Astrocyte (in vitro differentiated cells and primary cell): ENCODE results near the gene ST6GALNAC2. TPM values are rescaled to one million over a fixed set of nuclear protein-coding genes. Genes with fewer than 3 reads are reported as not detected.

Experiments used
- DNase-seq: peaks from one replicate; pipeline ENCODE4 v3.0.0-alpha.2; 2010; ENCODE audit warnings: low read depth
- FAIRE-seq: peaks from 2 replicates; lab custom pipeline; 2011; peaks lifted over from hg19 to GRCh38; lab: Jason Lieb, UNC
- H2AFZ ChIP-seq: 2 replicates; pipeline ENCODE4 v1.6.0; 2012; ENCODE audit warnings: low read depth, low read length, inconsistent platforms
- H3K27ac ChIP-seq: 2 replicates; pipeline ENCODE4 v1.5.1; 2011; ENCODE audit warnings: low read depth, low read length, inconsistent platforms
- H3K27me3 ChIP-seq: 2 replicates; pipeline ENCODE4 v1.6.0; 2011; ENCODE audit warnings: low read length, inconsistent platforms; ENCODE audit not compliant: insufficient read depth
- H3K36me3 ChIP-seq: 2 replicates; pipeline ENCODE4 v1.5.1; 2011; ENCODE audit warnings: low read length, inconsistent platforms; ENCODE audit not compliant: insufficient read depth
- H3K4me1 ChIP-seq: 2 replicates; pipeline ENCODE4 v1.5.1; 2011; ENCODE audit warnings: low read length, inconsistent platforms; ENCODE audit not compliant: insufficient read depth
- H3K4me2 ChIP-seq: 2 replicates; pipeline ENCODE4 v1.6.0; 2012; ENCODE audit warnings: low read length, inconsistent platforms
- H3K4me3 ChIP-seq: 2 replicates; pipeline ENCODE4 v1.5.1; 2011; ENCODE audit warnings: low read depth, mild to moderate bottlenecking, low read length, inconsistent platforms; ENCODE audit not compliant: insufficient read depth
- H3K79me2 ChIP-seq: 2 replicates; pipeline ENCODE4 v1.6.0; 2012; ENCODE audit warnings: mild to moderate bottlenecking, low read length, inconsistent platforms; ENCODE audit not compliant: insufficient read depth
- H3K9ac ChIP-seq: 2 replicates; pipeline ENCODE4 v1.6.0; 2012; ENCODE audit warnings: mild to moderate bottlenecking, low read length, inconsistent platforms
- H3K9me3 ChIP-seq: 2 replicates; pipeline ENCODE4 v1.5.1; 2012; ENCODE audit warnings: low read depth, mild to moderate bottlenecking, low read length, inconsistent platforms; ENCODE audit not compliant: insufficient read depth
- H4K20me1 ChIP-seq: 2 replicates; pipeline ENCODE4 v1.6.0; 2012; ENCODE audit warnings: low read length, inconsistent platforms; ENCODE audit not compliant: insufficient read depth
- H3K27ac Mint-ChIP-seq: one replicate; pipeline ENCODE4 v1.8.0; 2021; ENCODE audit warnings: mild to moderate bottlenecking, mixed read lengths; ENCODE audit not compliant: unreplicated experiment
- H3K27me3 Mint-ChIP-seq: one replicate; pipeline ENCODE4 v1.8.0; 2021; ENCODE audit warnings: low read depth, mixed read lengths; ENCODE audit not compliant: unreplicated experiment
- H3K36me3 Mint-ChIP-seq: one replicate; pipeline ENCODE4 v1.8.0; 2021; ENCODE audit warnings: low read depth, mixed read lengths; ENCODE audit not compliant: unreplicated experiment
- H3K4me1 Mint-ChIP-seq: one replicate; pipeline ENCODE4 v1.8.0; 2021; ENCODE audit warnings: low read depth, mixed read lengths; ENCODE audit not compliant: unreplicated experiment
- H3K4me3 Mint-ChIP-seq: one replicate; pipeline ENCODE4 v1.8.0; 2021; ENCODE audit warnings: mild to moderate bottlenecking, moderate library complexity, mixed read lengths; ENCODE audit not compliant: unreplicated experiment
- H3K9me3 Mint-ChIP-seq: one replicate; pipeline ENCODE4 v1.8.0; 2021; ENCODE audit warnings: mild to moderate bottlenecking, mixed read lengths; ENCODE audit not compliant: unreplicated experiment
- CTCF ChIP-seq: IDR thresholded peaks from 2 replicates; pipeline ENCODE4 v1.5.1; 2011; ENCODE audit warnings: low read depth, mild to moderate bottlenecking, inconsistent platforms, low read length, moderate library complexity; ENCODE audit not compliant: insufficient read depth
- EZH2 ChIP-seq: IDR thresholded peaks from 2 replicates; pipeline ENCODE4 v1.6.1; 2012; ENCODE audit warnings: mild to moderate bottlenecking, low read length, inconsistent platforms; ENCODE audit not compliant: insufficient read depth
- total RNA-seq: library from RNA; stranded (reverse); gene quantifications from 2 replicates; pipeline ENCODE4 v1.2.1, GENCODE V29; 2021

Gene ST6GALNAC2
- total RNA-seq, 1 donor from 2014 or later, result 0.79 TPM

DNA sequence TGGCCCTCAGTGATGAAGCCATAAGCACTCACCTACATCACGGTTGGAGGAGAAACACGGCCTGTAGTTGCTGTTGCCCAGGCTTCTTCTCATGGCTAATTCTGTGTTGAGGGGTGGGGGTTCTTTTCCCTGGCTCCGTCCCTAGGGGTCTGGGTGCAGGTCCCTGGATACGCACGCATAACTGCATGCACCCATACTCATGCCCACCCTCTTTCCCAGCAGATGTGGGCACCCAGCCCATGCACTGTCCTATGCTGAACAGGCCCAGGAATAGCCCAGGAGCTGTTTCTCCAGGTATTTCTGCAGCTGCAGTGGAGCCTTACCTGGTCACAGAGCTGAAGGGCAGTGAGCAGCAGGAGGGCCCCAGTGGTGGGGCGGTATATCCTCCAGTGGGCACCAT is 39.8 kb upstream of the ST6GALNAC2 start:
- H3K4me2 ChIP-seq, result no peak overlapping the region
- no peak overlapping the region for H3K27ac Mint-ChIP-seq
- H3K4me1 Mint-ChIP-seq, result peaks cover 6% of the 10 kb centered on the region
- H3K27me3 ChIP-seq, result peaks cover 6% of the 10 kb centered on the region
- H3K4me3 Mint-ChIP-seq, result no peak overlapping the region
- H3K27ac ChIP-seq, result no peak overlapping the region
- peaks cover 20% of the 10 kb centered on the region for H3K27me3 Mint-ChIP-seq
- no peaks in the 10 kb centered on the region for H3K36me3 ChIP-seq
- no peak overlapping the region for H3K4me3 ChIP-seq
- no peaks in the 10 kb centered on the region for H3K36me3 Mint-ChIP-seq
- no peaks in the 10 kb centered on the region for H3K9me3 Mint-ChIP-seq
- no peak for FAIRE-seq
- H2AFZ ChIP-seq, result no peak overlapping the region
- no peak overlapping the region for H3K9ac ChIP-seq
- H4K20me1 ChIP-seq, result no peaks in the 10 kb centered on the region
- peaks cover 4% of the 10 kb centered on the region for H3K4me1 ChIP-seq
- DNase-seq, result no peak
- no peaks in the 10 kb centered on the region for H3K9me3 ChIP-seq
- no peaks in the 10 kb centered on the region for H3K79me2 ChIP-seq
- TF ChIP-seq EZH2, result no peak
- TF ChIP-seq CTCF, result no peak

DNA sequence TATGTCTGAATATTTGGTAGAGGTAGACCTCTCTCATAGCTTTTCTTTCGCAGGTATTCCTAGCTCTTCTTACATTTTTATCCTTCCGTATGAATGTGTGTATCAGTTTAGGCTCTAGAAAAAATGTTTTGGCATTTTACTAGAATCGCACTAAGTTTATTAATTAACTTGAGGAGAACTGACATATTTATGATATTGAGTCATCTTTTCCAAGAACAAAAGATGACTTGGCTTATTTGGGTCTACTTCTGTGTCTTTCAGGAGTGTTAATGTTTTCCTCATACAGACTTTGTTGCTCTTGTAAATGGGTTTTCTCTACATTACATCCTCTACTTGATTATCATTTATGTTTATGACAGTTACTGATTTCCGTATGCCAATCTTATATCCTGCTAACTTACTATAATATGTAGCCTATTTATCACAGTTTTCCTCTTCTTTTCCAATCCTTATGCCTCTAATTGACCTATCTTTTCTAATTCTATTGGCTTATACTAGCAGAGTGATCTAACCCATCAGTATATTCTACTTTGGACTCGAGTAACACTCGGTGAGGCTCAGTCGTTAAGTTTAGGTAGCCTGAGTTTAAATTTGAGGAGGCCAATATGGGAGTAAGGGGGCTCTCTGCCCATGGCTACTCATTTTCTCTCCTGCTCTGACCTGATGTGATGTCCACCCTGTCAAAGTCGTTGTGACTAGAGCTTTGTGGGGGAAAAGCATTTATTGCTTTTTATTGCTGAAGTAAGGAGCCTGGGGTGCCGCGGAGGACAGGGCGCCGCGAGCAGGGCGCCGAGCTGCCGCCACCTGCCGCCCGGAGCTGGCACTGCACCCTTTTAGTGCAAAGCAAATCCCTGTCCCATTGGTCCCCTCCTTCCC is 37.8 kb upstream of the ST6GALNAC2 start:
- Histone ChIP-seq H3K4me2 (peak overlapping the region; percentile 48), H4K20me1 (no peaks in the 10 kb centered on the region), H3K27ac (no peak overlapping the region), H3K4me3 (no peak overlapping the region), H3K9me3 (no peaks in the 10 kb centered on the region), H3K27me3 (peaks cover 6% of the 10 kb centered on the region), H2AFZ (peak overlapping the region; percentile 49), H3K79me2 (no peaks in the 10 kb centered on the region), H3K4me1 (peaks cover 4% of the 10 kb centered on the region), H3K36me3 (no peaks in the 10 kb centered on the region), H3K9ac (peak overlapping the region; percentile 29)
- DNase-seq (peak; percentile 51), FAIRE-seq (no peak)
- Mint-ChIP-seq H3K9me3 (no peaks in the 10 kb centered on the region), H3K4me1 (peaks cover 6% of the 10 kb centered on the region), H3K4me3 (no peak overlapping the region), H3K36me3 (no peaks in the 10 kb centered on the region), H3K27ac (peak overlapping the region; percentile 55), H3K27me3 (peaks cover 24% of the 10 kb centered on the region)
- TF ChIP-seq CTCF, result peak; percentile 75
- TF ChIP-seq EZH2, result no peak

DNA sequence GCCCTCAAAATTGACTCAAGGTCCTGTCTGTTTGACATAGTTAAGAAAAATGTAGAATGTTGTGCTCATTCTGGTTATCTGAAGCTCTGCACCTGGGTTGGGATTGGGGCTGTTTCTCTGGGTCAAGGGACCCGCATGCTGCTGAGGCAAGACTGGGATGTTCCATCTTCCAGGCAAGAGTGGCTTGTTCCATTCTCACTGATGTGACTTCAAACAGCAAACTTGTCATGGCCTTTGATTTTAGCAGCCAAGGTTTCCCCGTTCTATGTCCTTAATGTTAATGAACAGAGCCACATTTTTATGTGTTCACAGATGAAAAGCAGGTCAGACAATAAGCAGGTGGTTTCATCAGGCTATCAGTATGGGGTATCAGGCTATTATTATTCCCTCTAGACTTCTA is 32.2 kb upstream of the ST6GALNAC2 start:
- H3K27me3 Mint-ChIP-seq, result peaks cover 10% of the 10 kb centered on the region
- H3K36me3 Mint-ChIP-seq, result no peaks in the 10 kb centered on the region
- Histone ChIP-seq H4K20me1 (no peaks in the 10 kb centered on the region), H3K9me3 (no peaks in the 10 kb centered on the region), H3K9ac (no peak overlapping the region), H3K36me3 (no peaks in the 10 kb centered on the region), H2AFZ (no peak overlapping the region), H3K4me1 (no peaks in the 10 kb centered on the region), H3K27me3 (no peaks in the 10 kb centered on the region), H3K79me2 (no peaks in the 10 kb centered on the region), H3K27ac (no peak overlapping the region), H3K4me3 (no peak overlapping the region), H3K4me2 (no peak overlapping the region)
- H3K27ac Mint-ChIP-seq, result no peak overlapping the region
- no peak for TF ChIP-seq CTCF
- no peak for TF ChIP-seq EZH2
- H3K9me3 Mint-ChIP-seq, result no peaks in the 10 kb centered on the region
- H3K4me1 Mint-ChIP-seq, result peaks cover 2% of the 10 kb centered on the region
- no peak overlapping the region for H3K4me3 Mint-ChIP-seq
- DNase-seq (no peak), FAIRE-seq (no peak)
